HPDE6-E6E7 (cell line): Measurements from ENCODE around the gene ATAD2B.
A peak's percentile ranks its signal among the peaks of the same experiment; 100 is the strongest.

ENCODE experiments used
- DNase-seq: peaks from one replicate; pipeline ENCODE4 v3.0.0; 2011; ENCODE audit warnings: missing footprints; ENCODE audit errors: extremely low spot score

ATAD2B gene

GRCh38 chr2:23912054-23912453 is 14.9 kb downstream of the ATAD2B start:
- DNase-seq, result no peak

- DNase-seq, result no peak
These were observed 21.8 kb downstream of the ATAD2B start for GRCh38 chr2:23905155-23905554.

- DNase-seq, result no peak
These were observed 22.2 kb downstream of the ATAD2B start for GRCh38 chr2:23904692-23905091.

- no peak for DNase-seq
These were observed 22.7 kb downstream of the ATAD2B start for GRCh38 chr2:23904215-23904614.

GRCh38 chr2:23903034-23903433 is 23.9 kb downstream of the ATAD2B start:
- DNase-seq, result no peak

GRCh38 chr2:23901966-23902846 is 24.7 kb downstream of the ATAD2B start:
- peak; percentile 20 for DNase-seq

- peak; percentile 31 for DNase-seq
These were observed 26.2 kb downstream of the ATAD2B start for GRCh38 chr2:23900541-23901322.

GRCh38 chr2:23900133-23900532 is 26.8 kb downstream of the ATAD2B start:
- no peak for DNase-seq

GRCh38 chr2:23871206-23871605 is 55.7 kb downstream of the ATAD2B start:
- DNase-seq, result no peak

- no peak for DNase-seq
These were observed 59.5 kb downstream of the ATAD2B start for GRCh38 chr2:23867449-23867848.

GRCh38 chr2:23862716-23863426 is 64.1 kb downstream of the ATAD2B start:
- DNase-seq, result no peak

GRCh38 chr2:23861952-23862351 is 65.0 kb downstream of the ATAD2B start:
- DNase-seq, result no peak

GRCh38 chr2:23859983-23860382 is 66.9 kb downstream of the ATAD2B start:
- no peak for DNase-seq

- DNase-seq, result no peak
These were observed 67.7 kb downstream of the ATAD2B start for GRCh38 chr2:23859234-23859633.

GRCh38 chr2:23850564-23851256 is 76.2 kb downstream of the ATAD2B start:
- no peak for DNase-seq

GRCh38 chr2:23844905-23845304 is 82.0 kb downstream of the ATAD2B start:
- DNase-seq, result no peak

- DNase-seq, result no peak
These were observed 83.6 kb downstream of the ATAD2B start for GRCh38 chr2:23843051-23843976.

GRCh38 chr2:23839919-23840578 is 86.9 kb downstream of the ATAD2B start:
- no peak for DNase-seq

GRCh38 chr2:23838996-23839395 is 87.9 kb downstream of the ATAD2B start:
- no peak for DNase-seq

- no peak for DNase-seq
These were observed 88.3 kb downstream of the ATAD2B start for GRCh38 chr2:23838581-23838980.
